ENCODE measurements around the gene C20orf144.

Gene C20orf144

DNA sequence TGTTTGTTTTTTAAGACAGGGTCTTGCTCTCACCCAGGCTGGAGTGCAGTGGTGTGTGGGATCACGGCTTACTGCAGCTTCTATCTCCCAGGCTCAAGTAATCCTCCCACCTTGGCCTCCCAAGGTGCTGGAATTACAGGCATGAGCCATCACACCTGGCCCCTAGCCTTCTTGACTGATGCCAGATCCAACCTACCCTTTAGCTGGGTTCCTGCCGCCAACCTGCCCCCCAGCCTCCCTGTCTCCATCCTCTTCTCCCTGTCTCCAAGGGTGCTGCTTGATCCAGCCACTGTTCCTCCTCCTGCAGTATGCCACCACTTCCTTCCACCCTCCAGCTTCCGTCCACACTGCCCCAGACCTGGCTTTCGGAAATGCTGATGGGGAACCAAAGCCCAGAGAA lies 3.2 kb upstream of the C20orf144 start:
- H3K4me1 ChIP-seq (ENCODE audit: insufficient read depth, low read length, poor library complexity, severe bottlenecking): peaks cover 10% of the 10 kb centered on the region
- H3K36me3 ChIP-seq (ENCODE audit: insufficient read depth, low read length): no peaks in the 10 kb centered on the region
- H3K79me2 ChIP-seq (ENCODE audit: insufficient read depth, low read length): no peaks in the 10 kb centered on the region
- no peak overlapping the region for H2AFZ ChIP-seq (ENCODE audit: low read length)
- no peak for TF ChIP-seq EZH2phosphoT487 (IDR thresholded peaks at IDR 0.05; ENCODE audit: borderline replicate concordance)
- TF ChIP-seq, protein P1, sequence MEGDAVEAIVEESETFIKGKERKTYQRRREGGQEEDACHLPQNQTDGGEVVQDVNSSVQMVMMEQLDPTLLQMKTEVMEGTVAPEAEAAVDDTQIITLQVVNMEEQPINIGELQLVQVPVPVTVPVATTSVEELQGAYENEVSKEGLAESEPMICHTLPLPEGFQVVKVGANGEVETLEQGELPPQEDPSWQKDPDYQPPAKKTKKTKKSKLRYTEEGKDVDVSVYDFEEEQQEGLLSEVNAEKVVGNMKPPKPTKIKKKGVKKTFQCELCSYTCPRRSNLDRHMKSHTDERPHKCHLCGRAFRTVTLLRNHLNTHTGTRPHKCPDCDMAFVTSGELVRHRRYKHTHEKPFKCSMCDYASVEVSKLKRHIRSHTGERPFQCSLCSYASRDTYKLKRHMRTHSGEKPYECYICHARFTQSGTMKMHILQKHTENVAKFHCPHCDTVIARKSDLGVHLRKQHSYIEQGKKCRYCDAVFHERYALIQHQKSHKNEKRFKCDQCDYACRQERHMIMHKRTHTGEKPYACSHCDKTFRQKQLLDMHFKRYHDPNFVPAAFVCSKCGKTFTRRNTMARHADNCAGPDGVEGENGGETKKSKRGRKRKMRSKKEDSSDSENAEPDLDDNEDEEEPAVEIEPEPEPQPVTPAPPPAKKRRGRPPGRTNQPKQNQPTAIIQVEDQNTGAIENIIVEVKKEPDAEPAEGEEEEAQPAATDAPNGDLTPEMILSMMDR (conservative IDR thresholded peaks at IDR 0.05; ENCODE audit: low read length): no peak
- no peak overlapping the region for H3K4me3 ChIP-seq (ENCODE audit: low read length, poor library complexity, severe bottlenecking)
- no peaks in the 10 kb centered on the region for H3K9me2 ChIP-seq (replicated peaks; ENCODE audit: low read depth, low read length)
- H3K27me3 ChIP-seq (ENCODE audit: insufficient read depth, low read length, poor library complexity, severe bottlenecking): no peaks in the 10 kb centered on the region
- no peak overlapping the region for H3K9ac ChIP-seq (ENCODE audit: low read depth, low read length, poor library complexity, severe bottlenecking)
- no peaks in the 10 kb centered on the region for H3K9me3 ChIP-seq (ENCODE audit: insufficient read depth, low read depth, low read length)
- H4K20me1 ChIP-seq (ENCODE audit: insufficient read depth, low read length, poor library complexity, severe bottlenecking): no peaks in the 10 kb centered on the region
- no peaks in the 10 kb centered on the region for H3F3A ChIP-seq (ENCODE audit: low read depth)
- no peak overlapping the region for H3K4me2 ChIP-seq (ENCODE audit: low read depth, low read length, poor library complexity, severe bottlenecking)

DNA sequence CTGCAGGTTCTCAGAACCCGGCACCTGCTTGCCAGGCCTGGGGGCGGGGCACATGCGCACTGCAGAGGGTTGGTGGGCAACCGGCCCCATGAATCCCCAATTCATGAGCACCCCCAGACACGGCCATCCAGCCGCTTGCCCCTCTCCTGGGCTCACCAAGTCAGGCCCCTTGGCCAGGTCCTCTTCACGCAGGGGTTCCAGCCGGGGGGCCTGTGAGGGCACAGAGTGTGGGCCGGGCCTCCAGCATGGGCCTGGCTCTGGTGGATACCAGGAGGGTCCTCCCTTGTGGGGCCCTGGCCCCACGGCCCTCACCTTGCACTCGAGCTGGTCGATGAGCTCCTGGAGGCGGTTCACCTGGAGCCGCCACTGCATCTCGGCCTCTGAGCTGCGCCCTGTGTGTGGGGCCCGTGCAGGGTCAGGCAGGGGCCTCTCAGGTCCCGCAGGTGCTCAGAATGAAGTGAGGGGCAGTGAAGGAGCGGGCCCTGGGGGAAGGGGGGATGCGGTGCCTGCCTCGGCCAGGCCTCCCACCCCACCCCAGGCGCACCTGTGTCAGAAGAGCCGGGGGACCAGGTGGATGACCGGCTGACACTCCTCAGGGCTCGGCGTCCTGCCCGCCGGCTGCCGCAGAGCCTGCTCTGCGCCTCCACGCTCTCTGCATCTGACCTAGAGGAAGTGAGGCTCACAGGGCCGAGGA lies 2.6 kb upstream of the C20orf144 start:
- Histone ChIP-seq H3K9ac (ENCODE audit: low read depth, low read length, poor library complexity, severe bottlenecking) (no peak overlapping the region), H3K36me3 (ENCODE audit: insufficient read depth, low read length) (no peaks in the 10 kb centered on the region), H3K4me3 (ENCODE audit: low read length, poor library complexity, severe bottlenecking) (no peak overlapping the region), H3K4me2 (ENCODE audit: low read depth, low read length, poor library complexity, severe bottlenecking) (no peak overlapping the region), H3F3A (ENCODE audit: low read depth) (no peaks in the 10 kb centered on the region), H3K9me3 (ENCODE audit: insufficient read depth, low read depth, low read length) (no peaks in the 10 kb centered on the region), H3K4me1 (ENCODE audit: insufficient read depth, low read length, poor library complexity, severe bottlenecking) (peaks cover 16% of the 10 kb centered on the region), H4K20me1 (ENCODE audit: insufficient read depth, low read length, poor library complexity, severe bottlenecking) (no peaks in the 10 kb centered on the region), H3K79me2 (ENCODE audit: insufficient read depth, low read length) (no peaks in the 10 kb centered on the region), H3K9me2 (replicated peaks; ENCODE audit: low read depth, low read length) (no peaks in the 10 kb centered on the region), H2AFZ (ENCODE audit: low read length) (no peak overlapping the region), H3K27me3 (ENCODE audit: insufficient read depth, low read length, poor library complexity, severe bottlenecking) (no peaks in the 10 kb centered on the region)
- no peak for TF ChIP-seq EZH2phosphoT487 (IDR thresholded peaks at IDR 0.05; ENCODE audit: borderline replicate concordance)
- TF ChIP-seq, protein P1 (conservative IDR thresholded peaks at IDR 0.05; ENCODE audit: low read length): no peak

DNA sequence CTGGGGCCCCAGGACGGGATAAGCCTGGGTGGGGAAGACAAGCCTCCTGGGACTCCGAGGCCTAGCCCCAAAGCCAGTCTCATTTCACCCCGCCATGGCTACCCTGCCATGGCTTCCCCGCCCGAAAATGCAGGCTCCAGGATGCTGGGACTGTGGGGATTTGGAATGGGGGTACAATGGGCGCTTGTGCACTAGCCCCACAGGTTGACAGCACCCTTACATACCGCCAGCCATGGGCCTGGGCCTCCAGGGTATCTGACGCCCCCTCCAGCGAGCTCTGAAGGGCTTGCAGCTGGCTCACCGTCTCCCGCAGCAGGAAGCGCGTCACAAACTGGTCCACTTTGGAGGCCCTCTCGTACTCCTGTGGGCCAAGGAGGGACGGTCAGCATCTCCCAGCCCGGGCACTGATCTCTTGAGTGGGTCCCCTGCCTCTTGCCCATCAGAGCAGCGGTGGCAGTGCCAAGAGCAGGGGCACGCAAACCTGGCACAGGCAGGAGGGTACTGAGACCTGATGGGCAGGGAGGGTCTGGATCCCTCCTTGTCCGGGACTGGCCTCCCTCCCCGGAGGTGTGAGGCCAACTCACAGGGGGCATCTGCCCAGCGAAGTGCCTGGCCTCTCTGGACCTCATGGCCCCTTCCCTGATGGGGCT lies 2.0 kb upstream of the C20orf144 start:
- Histone ChIP-seq H4K20me1 (ENCODE audit: insufficient read depth, low read length, poor library complexity, severe bottlenecking) (no peaks in the 10 kb centered on the region), H2AFZ (ENCODE audit: low read length) (no peak overlapping the region), H3K9me3 (ENCODE audit: insufficient read depth, low read depth, low read length) (no peaks in the 10 kb centered on the region), H3K4me3 (ENCODE audit: low read length, poor library complexity, severe bottlenecking) (no peak overlapping the region), H3K4me1 (ENCODE audit: insufficient read depth, low read length, poor library complexity, severe bottlenecking) (peaks cover 20% of the 10 kb centered on the region), H3F3A (ENCODE audit: low read depth) (no peaks in the 10 kb centered on the region), H3K9me2 (replicated peaks; ENCODE audit: low read depth, low read length) (no peaks in the 10 kb centered on the region), H3K9ac (ENCODE audit: low read depth, low read length, poor library complexity, severe bottlenecking) (no peak overlapping the region), H3K27me3 (ENCODE audit: insufficient read depth, low read length, poor library complexity, severe bottlenecking) (no peaks in the 10 kb centered on the region), H3K79me2 (ENCODE audit: insufficient read depth, low read length) (no peaks in the 10 kb centered on the region), H3K4me2 (ENCODE audit: low read depth, low read length, poor library complexity, severe bottlenecking) (no peak overlapping the region), H3K36me3 (ENCODE audit: insufficient read depth, low read length) (no peaks in the 10 kb centered on the region)
- TF ChIP-seq, protein P1 (conservative IDR thresholded peaks at IDR 0.05; ENCODE audit: low read length): no peak
- no peak for TF ChIP-seq EZH2phosphoT487 (IDR thresholded peaks at IDR 0.05; ENCODE audit: borderline replicate concordance)
